CD14-positive monocyte (primary cell): ENCODE measurements around the gene RCAN2. TPM values are rescaled to one million over a fixed set of nuclear protein-coding genes. Genes with fewer than 3 reads are reported as not detected.

Experiments
- DNase-seq, 3 donors: peaks; one replicate each; pipeline ENCODE4 v3.0.0-alpha.2; 2011 to 2022
- H2AFZ ChIP-seq: 2 replicates; pipeline ENCODE4 v1.6.0; 2012; ENCODE audit warnings: mild to moderate bottlenecking, low read depth, low read length, inconsistent platforms; ENCODE audit not compliant: insufficient read depth, poor library complexity, severe bottlenecking
- H3K27ac ChIP-seq, 2 donors: 1 replicate in 1 of 2; 2 replicates in 1 of 2; pipeline ENCODE4 v1.5.1; 2012 to 2013; ENCODE audit warnings: low read length in 2 of 2, control low read depth in 1 of 2, inconsistent platforms in 1 of 2, low read depth in 1 of 2, mild to moderate bottlenecking in 1 of 2
- H3K27me3 ChIP-seq, 2 donors: one replicate each; pipeline versions ENCODE4 v1.6.0 to v1.6.1; 2011 to 2013; ENCODE audit warnings: low read length in 2 of 2; ENCODE audit not compliant: control insufficient read depth in 2 of 2, insufficient read depth in 2 of 2
- H3K36me3 ChIP-seq, 2 donors: replicated peaks in 1 of 2; 1 replicate in 1 of 2; 2 replicates in 1 of 2; pipeline versions ENCODE4 v1.5.1 to v1.6.1; 2012 to 2013; ENCODE audit warnings: low read length in 2 of 2, control low read depth in 1 of 2, inconsistent platforms in 1 of 2, mild to moderate bottlenecking in 1 of 2; ENCODE audit not compliant: insufficient read depth in 2 of 2, control insufficient read depth in 1 of 2
- H3K4me1 ChIP-seq, 2 donors: 1 replicate in 1 of 2; 2 replicates in 1 of 2; pipeline versions ENCODE4 v1.5.1 to v1.6.1; 2012 to 2013; ENCODE audit warnings: low read length in 2 of 2, control low read depth in 1 of 2, inconsistent platforms in 1 of 2, mild to moderate bottlenecking in 1 of 2, moderate library complexity in 1 of 2; ENCODE audit not compliant: insufficient read depth in 2 of 2, control insufficient read depth in 1 of 2
- H3K4me2 ChIP-seq: replicated peaks from 2 replicates; pipeline ENCODE3; 2012; ENCODE audit warnings: low read length, moderate library complexity, mild to moderate bottlenecking; ENCODE audit not compliant: poor library complexity, severe bottlenecking; ENCODE audit errors: extremely low read depth
- H3K4me3 ChIP-seq, 3 experiments: fragments of 200-600 bp in 1 of 3; sonication (generic) in 1 of 3; replicated peaks in 1 of 3; 1 replicate in 2 of 3; 2 replicates in 1 of 3; pipeline ENCODE4 v1.5.1; 2011 to 2013; ENCODE audit warnings: low read length in 3 of 3, mild to moderate bottlenecking in 3 of 3, control low read depth in 2 of 3, low read depth in 2 of 3, inconsistent platforms in 1 of 3, moderate library complexity in 1 of 3
- H3K79me2 ChIP-seq: 2 replicates; pipeline ENCODE4 v1.6.0; 2012; ENCODE audit warnings: mild to moderate bottlenecking, control low read depth, inconsistent platforms, low read length, moderate library complexity; ENCODE audit not compliant: insufficient read depth
- H3K9ac ChIP-seq: 2 replicates; pipeline ENCODE4 v1.6.0; 2017; ENCODE audit warnings: low read length, mild to moderate bottlenecking; ENCODE audit not compliant: insufficient read depth, poor library complexity, severe bottlenecking
- H3K9me3 ChIP-seq, 2 donors: replicated peaks in 1 of 2; 1 replicate in 1 of 2; 2 replicates in 1 of 2; pipeline versions ENCODE4 v1.5.1 to v1.6.1; 2012 to 2013; ENCODE audit warnings: low read length in 2 of 2, control low read depth in 1 of 2; ENCODE audit not compliant: control insufficient read depth in 1 of 2, insufficient read depth in 1 of 2
- H4K20me1 ChIP-seq: 2 replicates; pipeline ENCODE4 v1.6.0; 2012; ENCODE audit warnings: mild to moderate bottlenecking, low read length, control low read depth, moderate library complexity; ENCODE audit not compliant: insufficient read depth
- H3K27ac Mint-ChIP-seq, 7 donors: one replicate each; pipeline ENCODE4 v1.8.0; 2020; ENCODE audit warnings: mild to moderate bottlenecking in 7 of 7, mixed read lengths in 7 of 7, moderate library complexity in 6 of 7, inconsistent platforms in 2 of 7
- H3K27me3 Mint-ChIP-seq, 3 donors: one replicate each; pipeline ENCODE4 v1.8.0; 2021 to 2022; ENCODE audit warnings: low read depth in 3 of 3, mild to moderate bottlenecking in 3 of 3, mixed read lengths in 3 of 3, moderate library complexity in 3 of 3, inconsistent platforms in 1 of 3
- H3K36me3 Mint-ChIP-seq, 2 donors: one replicate each; pipeline ENCODE4 v1.8.0; 2020; ENCODE audit warnings: mixed read lengths in 2 of 2, inconsistent platforms in 1 of 2, mild to moderate bottlenecking in 1 of 2
- H3K4me1 Mint-ChIP-seq: one replicate; pipeline ENCODE4 v1.8.0; 2020; ENCODE audit warnings: mild to moderate bottlenecking, mixed read lengths
- H3K4me3 Mint-ChIP-seq, 2 donors: one replicate each; pipeline ENCODE4 v1.8.0; 2020; ENCODE audit warnings: mild to moderate bottlenecking in 2 of 2, mixed read lengths in 2 of 2, moderate library complexity in 1 of 2
- H3K9me3 Mint-ChIP-seq, 7 donors: one replicate each; pipeline ENCODE4 v1.8.0; 2020 to 2022; ENCODE audit warnings: mixed read lengths in 7 of 7, mild to moderate bottlenecking in 6 of 7, moderate library complexity in 6 of 7, inconsistent platforms in 2 of 7
- CTCF ChIP-seq: fragments of 200-600 bp; IDR thresholded peaks from one replicate; pipeline ENCODE4 v1.8.0; 2022; ENCODE audit warnings: antibody characterized with exemption, mild to moderate bottlenecking
- WGBS: methylation state at CpG from one replicate; pipeline ENCODE4 v1.1.5; 2013; ENCODE audit warnings: missing lambda C conversion rate; ENCODE audit not compliant: insufficient coverage; 5-methylcytosine and 5-hydroxymethylcytosine counted together
- intact Hi-C, 2 donors: fragments of 100-400 bp; cut with micrococcal nuclease; formaldehyde crosslinking; loops; one replicate each; pipeline versions ENCODE4 v1.15.0 to v1.15.1; 2023
- polyA plus RNA-seq, 3 donors: library from polyadenylated mRNA; depleted of rRNA in 1 of 3; unstranded in 2 of 3; stranded (reverse) in 1 of 3; fragments of 300-500 nt in 2 of 3; fragments of >200 nt in 1 of 3; fragmentation: Illumina TruSeq in 2 of 3; gene quantifications; 1 replicate in 2 of 3; 2 replicates in 1 of 3; pipeline ENCODE4 v1.2.3, GENCODE V29; 2012 to 2021

The RCAN2 gene
- polyA plus RNA-seq, 3 donors, result not detected

DNA sequence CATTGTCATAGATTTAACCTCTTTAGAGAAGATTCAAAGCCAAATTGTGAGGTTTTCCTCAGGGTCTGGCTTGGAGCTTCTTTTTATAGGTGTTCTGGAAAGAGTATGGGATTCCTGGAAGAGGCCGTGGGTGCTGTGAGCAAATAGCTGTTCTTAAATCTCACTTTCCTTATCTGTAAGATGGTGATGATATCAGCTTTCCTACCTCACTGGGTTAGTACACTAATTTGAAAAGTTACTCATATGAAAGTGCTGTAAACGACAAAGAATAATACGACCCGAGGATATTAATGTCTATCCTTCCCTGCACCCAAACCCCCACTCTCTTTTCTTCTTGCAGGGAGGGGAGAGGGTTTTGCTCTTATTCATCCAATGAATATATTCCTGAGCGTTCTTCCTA is 203.6 kb downstream of the RCAN2 start:
- H3K9ac ChIP-seq, result no peak overlapping the region
- peaks cover 4% of the 10 kb centered on the region for H3K4me1 Mint-ChIP-seq
- no peaks in the 10 kb centered on the region for H3K36me3 ChIP-seq
- peaks cover 0 to 5% (median 3%) of the 10 kb centered on the region in 3 donors for H3K27me3 Mint-ChIP-seq
- no peak overlapping the region for H3K4me2 ChIP-seq
- no peak for DNase-seq
- TF ChIP-seq CTCF, result no peak
- no peak overlapping the region for H3K4me3 Mint-ChIP-seq
- WGBS, result no CpG with 5 or more reads among the region's 5 CpGs
- no peak overlapping the region for H3K27ac Mint-ChIP-seq
- H3K4me1 ChIP-seq, result no peaks in the 10 kb centered on the region
- H3K9me3 Mint-ChIP-seq, result no peaks in the 10 kb centered on the region
- intact Hi-C loops, result no loop called here
- no peaks in the 10 kb centered on the region for H3K36me3 Mint-ChIP-seq
- H3K4me3 ChIP-seq, result no peak overlapping the region
- H2AFZ ChIP-seq, result no peak overlapping the region
- H3K9me3 ChIP-seq, result no peaks in the 10 kb centered on the region
- H3K27ac ChIP-seq, result no peak overlapping the region
- H3K27me3 ChIP-seq, result no peaks in the 10 kb centered on the region
- no peaks in the 10 kb centered on the region for H4K20me1 ChIP-seq
- H3K79me2 ChIP-seq, result no peaks in the 10 kb centered on the region

DNA sequence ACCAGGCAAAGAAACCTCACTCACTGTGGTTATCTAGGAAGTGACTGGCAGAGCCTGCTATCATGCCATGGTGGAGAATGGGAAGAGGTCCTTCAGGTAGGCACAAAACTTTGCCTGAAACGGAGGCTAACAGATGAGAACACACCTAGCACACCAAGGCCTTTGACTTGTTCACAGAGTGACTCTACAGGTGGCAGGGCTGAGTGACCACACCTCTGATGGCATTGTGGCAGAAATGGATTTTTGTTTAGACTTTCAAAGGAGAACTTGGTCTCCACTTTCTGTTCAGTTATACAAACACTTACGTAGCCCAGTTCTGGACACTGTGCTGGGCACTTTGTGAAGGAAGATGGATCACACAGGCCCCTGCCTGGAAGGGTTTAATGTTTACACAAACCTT is 204.2 kb downstream of the RCAN2 start:
- DNase-seq, result no peak
- TF ChIP-seq CTCF, result no peak
- Histone ChIP-seq H3K36me3 (no peaks in the 10 kb centered on the region), H3K4me1 (no peaks in the 10 kb centered on the region), H3K9me3 (no peaks in the 10 kb centered on the region), H4K20me1 (no peaks in the 10 kb centered on the region), H3K4me2 (no peak overlapping the region), H3K79me2 (no peaks in the 10 kb centered on the region), H3K9ac (no peak overlapping the region), H3K27me3 (no peaks in the 10 kb centered on the region), H2AFZ (no peak overlapping the region), H3K4me3 (no peak overlapping the region), H3K27ac (no peak overlapping the region)
- Mint-ChIP-seq H3K4me1 (peaks cover 4% of the 10 kb centered on the region), H3K9me3 (no peaks in the 10 kb centered on the region), H3K4me3 (no peak overlapping the region), H3K27me3 (peaks cover 0 to 5% (median 3%) of the 10 kb centered on the region in 3 donors), H3K36me3 (no peaks in the 10 kb centered on the region), H3K27ac (no peak overlapping the region)
- WGBS, result 92% methylated on average over 2 of the region's 2 CpGs
- intact Hi-C loops, result no loop called here
